HG02763 (cell line): ENCODE data around the gene TEX51.

Experiments
- ATAC-seq: cut with Tn5 transposase; IDR thresholded peaks from one replicate; pipeline ENCODE4 v1.9.1; 2021; ENCODE audit warnings: mild to moderate bottlenecking, moderate library complexity; ENCODE audit not compliant: unreplicated experiment

Gene TEX51

GRCh38 chr2:126890551-126891450 lies 7.9 kb upstream of the TEX51 start:
- ATAC-seq = no peak

GRCh38 chr2:126891681-126892500 lies 6.8 kb upstream of the TEX51 start:
- ATAC-seq = no peak

GRCh38 chr2:126893153-126893552 lies 5.5 kb upstream of the TEX51 start:
- no peak for ATAC-seq

GRCh38 chr2:126893606-126894005 lies 5.1 kb upstream of the TEX51 start:
- ATAC-seq = no peak

GRCh38 chr2:126894082-126894481 lies 4.6 kb upstream of the TEX51 start:
- no peak for ATAC-seq

- no peak for ATAC-seq
Measured at GRCh38 chr2:126894585-126895182, 4.0 kb upstream of the TEX51 start.

GRCh38 chr2:126895336-126895735 lies 3.4 kb upstream of the TEX51 start:
- ATAC-seq = no peak

GRCh38 chr2:126896471-126896870 lies 2.2 kb upstream of the TEX51 start:
- no peak for ATAC-seq

- no peak for ATAC-seq
Measured at GRCh38 chr2:126899616-126900185, 1.0 kb downstream of the TEX51 start.

- ATAC-seq = no peak
Measured at GRCh38 chr2:126900646-126901319, 2.1 kb downstream of the TEX51 start.

GRCh38 chr2:126901459-126901858 lies 2.8 kb downstream of the TEX51 start:
- ATAC-seq = no peak

- ATAC-seq = no peak
Measured at GRCh38 chr2:126902152-126902835, 3.6 kb downstream of the TEX51 start.

- no peak for ATAC-seq
Measured at GRCh38 chr2:126902859-126903258, 4.2 kb downstream of the TEX51 start.

- no peak for ATAC-seq
Measured at GRCh38 chr2:126905991-126906390, 7.3 kb downstream of the TEX51 start.

- no peak for ATAC-seq
Measured at GRCh38 chr2:126906781-126907180, 8.1 kb downstream of the TEX51 start.

- ATAC-seq = no peak
Measured at GRCh38 chr2:126907671-126908070, 9.0 kb downstream of the TEX51 start.

- ATAC-seq = no peak
Measured at GRCh38 chr2:126908721-126909177, 10.1 kb downstream of the TEX51 start.

- ATAC-seq = no peak
Measured at GRCh38 chr2:126909366-126909765, 10.7 kb downstream of the TEX51 start.

GRCh38 chr2:126909781-126910180 lies 11.1 kb downstream of the TEX51 start:
- no peak for ATAC-seq

GRCh38 chr2:126910637-126911036 lies 11.9 kb downstream of the TEX51 start:
- no peak for ATAC-seq
